Stimulated activated naive CD8-positive, alpha-beta T cell treated with anti-CD3 and anti-CD28 coated beads, Interleukin-15, amount 100 ng/mL, for 72 hours (primary cell): Measurements from ENCODE around the gene HMGCL.
"Not testable (repeated sequence)": the region's sequence is repeated elsewhere in the genome, so short reads cannot be mapped to it uniquely, and the experiment has no call there.

ENCODE experiments used
- ATAC-seq: fragments of 150-1000 bp; cut with Tn5 transposase; 2 replicates; pipeline ENCODE4 v1.10.0; 2021; ENCODE audit warnings: mild to moderate bottlenecking, moderate library complexity
- DNase-seq, 2 donors: peaks; one replicate each; pipeline ENCODE4 v3.0.0; 2021 to 2022
- H3K27ac Mint-ChIP-seq, 2 donors: one replicate each; pipeline ENCODE4 v1.8.0; 2022; ENCODE audit warnings: mild to moderate bottlenecking in 2 of 2, mixed read lengths in 2 of 2, moderate library complexity in 2 of 2
- H3K27me3 Mint-ChIP-seq: one replicate; pipeline ENCODE4 v1.8.0; 2022; ENCODE audit warnings: mixed read lengths
- H3K4me1 Mint-ChIP-seq: one replicate; pipeline ENCODE4 v1.8.0; 2022; ENCODE audit warnings: mild to moderate bottlenecking, mixed read lengths
- H3K4me3 Mint-ChIP-seq, 2 donors: one replicate each; pipeline ENCODE4 v1.8.0; 2022; ENCODE audit warnings: mild to moderate bottlenecking in 2 of 2, mixed read lengths in 2 of 2, moderate library complexity in 1 of 2
- H3K9me3 Mint-ChIP-seq, 2 donors: one replicate each; pipeline ENCODE4 v1.8.0; 2022; ENCODE audit warnings: mixed read lengths in 2 of 2

The HMGCL gene

GRCh38 chr1:23845163-23845562 is 19.9 kb upstream of the HMGCL start:
- no peak for DNase-seq
- no peaks in the 10 kb centered on the region for H3K27me3 Mint-ChIP-seq
- no peak for ATAC-seq
- no peak overlapping the region for H3K4me3 Mint-ChIP-seq
- peaks cover 0 to 7% of the 10 kb centered on the region in 2 donors for H3K9me3 Mint-ChIP-seq
- no peak overlapping the region for H3K27ac Mint-ChIP-seq
- no peaks in the 10 kb centered on the region for H3K4me1 Mint-ChIP-seq

DNA sequence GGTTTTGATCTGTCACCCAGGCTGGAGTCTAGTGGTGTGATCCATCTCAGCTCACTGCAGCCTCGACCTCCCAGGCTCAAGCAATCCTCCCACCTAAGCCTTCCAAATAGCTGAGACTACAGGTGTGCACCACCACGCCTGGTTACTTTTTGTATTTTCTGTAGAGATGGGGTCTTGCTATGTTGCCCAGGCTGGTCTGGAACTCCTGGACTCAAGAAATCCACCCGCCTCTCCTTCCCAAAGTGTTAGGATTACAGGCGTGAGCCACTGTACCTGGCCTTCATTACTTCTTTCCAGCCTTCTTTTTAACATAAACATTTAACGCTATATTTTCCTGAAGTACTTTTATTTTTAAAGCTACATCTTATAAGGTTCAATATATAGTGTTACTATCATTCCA is 18.4 kb upstream of the HMGCL start:
- DNase-seq (no peak), ATAC-seq (no peak)
- Mint-ChIP-seq H3K27me3 (no peaks in the 10 kb centered on the region), H3K9me3 (peaks cover 0 to 6% of the 10 kb centered on the region in 2 donors), H3K4me1 (no peaks in the 10 kb centered on the region), H3K27ac (peak overlapping the region in 1 of 2 donors; percentile 67), H3K4me3 (no peak overlapping the region)

DNA sequence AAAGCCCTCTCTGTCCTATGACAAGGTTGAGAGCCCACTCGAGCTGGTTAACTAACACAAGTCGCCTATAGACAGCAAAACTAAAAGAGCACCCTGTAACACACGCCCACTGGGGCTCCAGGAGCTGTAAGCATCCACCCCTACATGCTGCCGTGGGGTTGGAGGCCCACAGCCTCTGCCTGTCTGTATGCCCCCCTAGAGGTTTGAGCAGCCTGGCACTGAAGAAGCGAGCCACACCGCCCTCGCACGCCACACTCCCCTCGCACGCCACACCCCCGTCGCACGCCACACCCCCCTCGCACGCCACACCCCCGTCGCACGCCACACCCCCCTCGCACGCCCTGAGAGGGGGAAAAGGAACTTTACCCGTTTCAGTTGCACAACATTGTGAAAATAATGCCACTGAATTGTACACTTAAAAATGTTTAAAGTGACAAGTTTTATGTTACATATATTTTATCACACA is 13.2 kb upstream of the HMGCL start:
- peaks cover 18% of the 10 kb centered on the region for H3K4me1 Mint-ChIP-seq
- H3K9me3 Mint-ChIP-seq = no peaks in the 10 kb centered on the region
- DNase-seq (peak; percentile 78 to 83), ATAC-seq (peak; percentile 99)
- peak overlapping the region in 1 of 2 donors; percentile 71 for H3K27ac Mint-ChIP-seq
- H3K4me3 Mint-ChIP-seq = peak overlapping the region; percentile 80 to 82
- H3K27me3 Mint-ChIP-seq = no peaks in the 10 kb centered on the region

DNA sequence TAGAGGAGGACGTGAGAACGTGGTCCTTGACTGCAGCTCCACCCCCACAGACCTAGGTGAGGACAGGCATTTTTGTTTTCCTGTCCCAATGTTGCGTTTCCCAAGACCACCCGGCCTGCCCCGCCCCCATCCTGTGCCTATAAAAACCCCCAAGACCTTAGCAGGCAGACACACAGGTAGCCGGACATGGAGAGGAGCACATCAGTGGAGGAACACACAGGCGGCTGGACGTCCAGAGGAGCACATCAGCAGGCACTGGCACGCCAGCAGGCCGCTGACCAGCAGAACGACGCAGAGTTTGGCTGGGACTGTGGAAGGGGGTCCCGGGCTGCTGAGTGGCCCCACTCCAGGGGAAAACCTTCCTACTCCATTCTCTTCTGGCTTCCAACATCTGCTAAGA is 12.7 kb upstream of the HMGCL start:
- Mint-ChIP-seq H3K9me3 (no peaks in the 10 kb centered on the region), H3K27ac (peak overlapping the region in 1 of 2 donors; percentile 27), H3K27me3 (no peaks in the 10 kb centered on the region), H3K4me1 (peaks cover 18% of the 10 kb centered on the region), H3K4me3 (peak overlapping the region; percentile 80 to 82)
- ATAC-seq = no peak
- peak in 1 of 2 donors; percentile 13 for DNase-seq

DNA sequence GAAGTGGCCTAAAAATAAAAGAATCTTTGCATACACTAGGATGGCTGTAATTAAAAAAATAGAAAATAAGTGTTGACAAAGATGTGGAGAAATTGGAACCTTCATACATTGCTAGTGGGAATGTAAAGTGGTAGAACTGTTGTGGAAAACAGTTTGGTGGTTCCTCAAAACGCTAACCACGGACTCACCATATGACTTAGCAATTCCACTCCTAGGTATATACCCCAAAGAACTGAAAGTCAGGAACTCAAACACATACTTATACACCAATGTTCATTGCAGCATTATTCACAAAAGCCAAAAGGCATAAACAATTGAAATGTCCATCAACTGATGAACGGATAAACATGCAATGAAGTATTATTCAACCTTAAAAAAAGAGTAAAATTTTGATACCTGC is 10.8 kb upstream of the HMGCL start:
- ATAC-seq (no peak), DNase-seq (no peak)
- H3K27me3 Mint-ChIP-seq = no peaks in the 10 kb centered on the region
- peaks cover 18% of the 10 kb centered on the region for H3K4me1 Mint-ChIP-seq
- no peaks in the 10 kb centered on the region for H3K9me3 Mint-ChIP-seq
- H3K4me3 Mint-ChIP-seq = no peak overlapping the region
- H3K27ac Mint-ChIP-seq = no peak overlapping the region

DNA sequence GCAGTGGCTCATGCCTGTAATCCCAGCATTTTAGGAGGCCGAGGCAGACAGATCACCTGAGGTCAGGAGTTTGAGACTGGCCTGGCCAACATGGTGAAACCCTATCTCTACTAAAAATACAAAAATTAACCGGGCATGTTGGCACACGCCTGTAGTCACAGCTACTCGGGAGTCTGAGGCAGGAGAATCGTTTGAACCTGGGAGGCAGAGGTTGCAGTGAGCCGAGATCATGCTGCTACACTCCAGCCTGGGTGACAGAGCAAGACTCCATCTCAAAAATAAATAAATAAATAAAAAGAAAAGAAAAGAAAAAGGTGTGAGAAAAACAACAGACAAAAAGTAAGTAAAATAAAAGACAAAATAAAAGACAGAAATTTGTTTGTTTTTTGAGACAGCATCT is 8.9 kb upstream of the HMGCL start:
- H3K4me1 Mint-ChIP-seq = peaks cover 18% of the 10 kb centered on the region
- not testable (repeated sequence) for DNase-seq, H3K4me3 Mint-ChIP-seq

GRCh38 chr1:23827717-23828116 is 2.5 kb upstream of the HMGCL start:
- Mint-ChIP-seq H3K4me1 (peaks cover 21% of the 10 kb centered on the region), H3K9me3 (no peaks in the 10 kb centered on the region), H3K27me3 (no peaks in the 10 kb centered on the region), H3K27ac (no peak overlapping the region), H3K4me3 (no peak overlapping the region)
- no peak for DNase-seq
- no peak for ATAC-seq

More for the DNA sequence above, 8.9 kb upstream of the HMGCL start:
- not testable (repeated sequence) for H3K9me3 Mint-ChIP-seq, H3K27me3 Mint-ChIP-seq, ATAC-seq, H3K27ac Mint-ChIP-seq

- H3K4me1 Mint-ChIP-seq = peaks cover 21% of the 10 kb centered on the region
- not testable (repeated sequence) for DNase-seq, H3K9me3 Mint-ChIP-seq, ATAC-seq, H3K27me3 Mint-ChIP-seq
- peak overlapping the region in 1 of 2 donors; percentile 35 for H3K4me3 Mint-ChIP-seq
- H3K27ac Mint-ChIP-seq = peak overlapping the region in 1 of 2 donors; percentile 27
Observed at GRCh38 chr1:23826590-23826989, 1.4 kb upstream of the HMGCL start.

- peak; percentile 78 for ATAC-seq
- H3K27ac Mint-ChIP-seq = peak overlapping the region; percentile 95 to 99
- DNase-seq = no peak
- H3K27me3 Mint-ChIP-seq = no peaks in the 10 kb centered on the region
- peak overlapping the region; percentile 93 to 96 for H3K4me3 Mint-ChIP-seq
- H3K4me1 Mint-ChIP-seq = peaks cover 21% of the 10 kb centered on the region
- H3K9me3 Mint-ChIP-seq = no peaks in the 10 kb centered on the region
Observed at GRCh38 chr1:23825762-23826522, 713 bp upstream of the HMGCL start.

DNA sequence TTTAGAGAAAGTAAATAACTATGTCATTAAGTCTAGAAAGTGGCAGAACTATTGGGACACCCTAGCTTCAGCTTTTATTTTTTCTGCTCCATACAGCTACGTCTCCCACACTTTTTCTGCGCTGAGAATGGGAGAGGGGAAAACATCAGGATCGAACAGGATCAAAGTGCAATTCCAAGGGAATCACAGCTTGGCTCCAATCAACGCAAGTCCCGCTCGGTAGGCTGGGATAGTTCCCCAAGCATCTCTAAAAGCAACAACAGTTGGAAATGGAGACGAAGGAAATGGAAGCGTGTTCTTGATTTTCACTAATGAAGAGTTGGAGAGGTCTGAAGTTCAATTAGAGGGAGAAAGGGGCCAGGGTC is 536 bp downstream of the HMGCL start:
- Mint-ChIP-seq H3K27me3 (no peaks in the 10 kb centered on the region), H3K9me3 (no peaks in the 10 kb centered on the region), H3K27ac (peak overlapping the region; percentile 95 to 99), H3K4me1 (peaks cover 21% of the 10 kb centered on the region), H3K4me3 (peak overlapping the region; percentile 93 to 96)
- DNase-seq (no peak), ATAC-seq (peak; percentile 34)

DNA sequence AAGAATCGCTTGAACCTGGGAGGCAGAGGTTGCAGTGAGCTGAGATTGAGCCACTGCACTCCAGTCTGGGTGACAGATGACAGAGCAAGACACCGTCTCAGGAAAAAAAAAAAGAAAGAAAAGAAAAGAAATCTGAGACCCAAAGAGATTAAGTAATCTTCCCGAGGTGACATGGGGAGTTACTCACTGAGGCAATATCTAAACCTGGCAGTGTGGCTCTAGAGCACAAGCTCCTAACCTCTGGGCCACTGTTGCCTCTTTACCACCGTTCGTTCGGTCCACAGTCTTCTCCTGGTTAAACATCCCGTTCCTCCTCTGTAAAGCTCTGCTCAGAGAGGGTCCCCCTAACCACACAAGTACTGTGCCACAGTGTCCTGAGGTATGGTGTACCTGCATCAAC is 1.5 kb downstream of the HMGCL start:
- Mint-ChIP-seq H3K27ac (peak overlapping the region in 1 of 2 donors; percentile 22), H3K27me3 (no peaks in the 10 kb centered on the region), H3K4me3 (peak overlapping the region; percentile 93 to 96), H3K4me1 (peaks cover 21% of the 10 kb centered on the region), H3K9me3 (no peaks in the 10 kb centered on the region)
- ATAC-seq (no peak), DNase-seq (no peak)

DNA sequence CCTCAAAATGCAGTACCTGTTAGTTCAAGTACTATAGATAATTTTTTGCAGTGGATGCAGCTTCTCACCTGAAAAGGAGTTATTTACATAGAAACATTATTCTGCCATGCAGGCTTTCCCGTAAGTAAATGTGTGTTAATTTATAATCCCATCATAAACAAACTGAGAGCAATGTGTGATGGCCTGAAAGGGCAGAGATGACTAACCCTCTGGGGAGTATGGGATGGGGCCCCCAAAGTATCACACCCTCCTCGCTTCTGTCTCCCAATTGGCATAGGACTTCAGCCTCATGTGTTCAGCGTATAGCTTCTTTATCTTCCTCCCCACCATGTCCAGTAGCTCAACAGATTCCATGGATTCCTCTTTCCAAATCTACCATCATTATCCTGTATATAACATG is 7.6 kb downstream of the HMGCL start:
- peaks cover 11% of the 10 kb centered on the region for H3K4me1 Mint-ChIP-seq
- no peak overlapping the region for H3K27ac Mint-ChIP-seq
- DNase-seq (no peak), ATAC-seq (no peak)
- H3K9me3 Mint-ChIP-seq = no peaks in the 10 kb centered on the region
- no peaks in the 10 kb centered on the region for H3K27me3 Mint-ChIP-seq
- no peak overlapping the region for H3K4me3 Mint-ChIP-seq

GRCh38 chr1:23816906-23817305 is 8.3 kb downstream of the HMGCL start:
- H3K4me3 Mint-ChIP-seq = no peak overlapping the region
- H3K9me3 Mint-ChIP-seq = no peaks in the 10 kb centered on the region
- no peak overlapping the region for H3K27ac Mint-ChIP-seq
- no peak for ATAC-seq
- no peaks in the 10 kb centered on the region for H3K27me3 Mint-ChIP-seq
- peaks cover 11% of the 10 kb centered on the region for H3K4me1 Mint-ChIP-seq
- DNase-seq = no peak

- Mint-ChIP-seq H3K4me1 (peaks cover 11% of the 10 kb centered on the region), H3K27me3 (no peaks in the 10 kb centered on the region), H3K4me3 (no peak overlapping the region), H3K27ac (no peak overlapping the region), H3K9me3 (no peaks in the 10 kb centered on the region)
- ATAC-seq (no peak), DNase-seq (no peak)
Observed at GRCh38 chr1:23816361-23816760, 8.9 kb downstream of the HMGCL start.

DNA sequence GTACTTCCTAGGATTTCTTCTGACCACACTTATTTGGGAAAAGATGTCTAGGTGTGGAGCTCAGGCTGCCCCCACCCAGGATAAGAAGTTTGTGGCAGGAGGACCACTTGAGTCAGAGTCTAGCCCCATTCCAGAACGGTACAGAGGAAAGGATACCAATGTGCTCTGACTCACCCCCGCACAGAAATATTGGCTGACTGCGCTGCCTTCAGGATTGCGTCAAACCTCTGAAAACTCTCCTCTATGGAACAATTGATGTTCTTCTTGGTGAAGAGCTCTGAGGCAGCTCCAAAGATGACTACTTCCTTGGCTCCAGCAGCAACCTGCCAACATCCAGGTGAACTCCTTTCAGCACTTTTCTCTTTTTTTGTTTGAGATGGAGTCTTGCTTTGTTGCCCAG is 11.2 kb downstream of the HMGCL start:
- ATAC-seq = no peak

GRCh38 chr1:23810818-23811540 is 14.2 kb downstream of the HMGCL start:
- H3K4me1 Mint-ChIP-seq = peaks cover 16% of the 10 kb centered on the region
- DNase-seq = peak; percentile 46 to 52
- H3K27me3 Mint-ChIP-seq = no peaks in the 10 kb centered on the region
- H3K4me3 Mint-ChIP-seq = no peak overlapping the region
- no peaks in the 10 kb centered on the region for H3K9me3 Mint-ChIP-seq
- peak overlapping the region in 1 of 2 donors; percentile 0 for H3K27ac Mint-ChIP-seq
- peak; percentile 68 for ATAC-seq

More for the DNA sequence above, 11.2 kb downstream of the HMGCL start:
- Mint-ChIP-seq H3K4me1 (peaks cover 27% of the 10 kb centered on the region), H3K4me3 (no peak overlapping the region), H3K27me3 (no peaks in the 10 kb centered on the region), H3K27ac (no peak overlapping the region), H3K9me3 (no peaks in the 10 kb centered on the region)
- DNase-seq = no peak
